ENCODE results near the gene PHYKPL.

DNA sequence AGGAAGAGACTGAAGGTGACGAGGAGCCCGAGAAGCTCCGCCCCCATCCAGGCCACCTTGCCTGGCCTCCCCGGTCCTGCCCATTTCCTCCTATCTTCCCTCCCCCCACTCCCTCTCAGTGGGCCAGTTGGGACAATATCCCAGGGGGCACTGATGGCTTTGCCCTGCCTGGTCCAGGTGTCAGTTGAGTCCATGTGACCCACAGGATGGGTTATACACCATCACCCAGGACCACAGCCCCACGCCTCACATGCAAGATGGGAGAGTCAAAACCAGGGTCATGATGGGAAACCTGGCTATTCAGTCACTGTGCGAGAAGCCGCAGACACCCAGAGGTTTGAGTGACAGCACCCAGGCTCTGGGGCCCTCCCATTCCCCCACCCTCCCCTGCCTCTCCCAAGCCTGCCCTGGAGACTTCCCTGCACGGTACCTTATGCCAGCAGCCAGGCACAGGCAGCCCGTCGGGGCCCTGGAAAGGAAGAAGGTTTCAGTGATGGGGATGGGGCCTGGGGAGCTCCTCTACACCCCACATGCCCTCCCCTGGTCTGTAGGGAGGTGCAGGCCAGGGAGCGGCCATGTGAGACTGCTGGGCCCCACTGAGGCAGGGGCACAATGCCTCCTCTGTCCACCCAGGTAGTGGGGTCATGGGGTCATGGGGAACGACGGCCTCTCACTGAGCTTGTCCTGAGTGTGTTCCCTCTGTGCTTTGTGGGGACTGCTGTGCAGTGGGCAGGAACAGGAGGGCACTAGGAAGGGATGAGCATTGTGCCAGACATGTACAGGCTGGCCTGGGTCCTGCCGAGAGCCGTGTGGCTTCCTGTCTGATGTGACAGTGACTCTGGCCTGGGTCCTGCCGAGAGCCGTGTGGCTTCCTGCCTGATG is 6.3 kb upstream of the PHYKPL start:
- TF ChIP-seq POLR2A (IDR thresholded peaks at IDR 0.05) = no peak
- TF ChIP-seq, protein P1, sequence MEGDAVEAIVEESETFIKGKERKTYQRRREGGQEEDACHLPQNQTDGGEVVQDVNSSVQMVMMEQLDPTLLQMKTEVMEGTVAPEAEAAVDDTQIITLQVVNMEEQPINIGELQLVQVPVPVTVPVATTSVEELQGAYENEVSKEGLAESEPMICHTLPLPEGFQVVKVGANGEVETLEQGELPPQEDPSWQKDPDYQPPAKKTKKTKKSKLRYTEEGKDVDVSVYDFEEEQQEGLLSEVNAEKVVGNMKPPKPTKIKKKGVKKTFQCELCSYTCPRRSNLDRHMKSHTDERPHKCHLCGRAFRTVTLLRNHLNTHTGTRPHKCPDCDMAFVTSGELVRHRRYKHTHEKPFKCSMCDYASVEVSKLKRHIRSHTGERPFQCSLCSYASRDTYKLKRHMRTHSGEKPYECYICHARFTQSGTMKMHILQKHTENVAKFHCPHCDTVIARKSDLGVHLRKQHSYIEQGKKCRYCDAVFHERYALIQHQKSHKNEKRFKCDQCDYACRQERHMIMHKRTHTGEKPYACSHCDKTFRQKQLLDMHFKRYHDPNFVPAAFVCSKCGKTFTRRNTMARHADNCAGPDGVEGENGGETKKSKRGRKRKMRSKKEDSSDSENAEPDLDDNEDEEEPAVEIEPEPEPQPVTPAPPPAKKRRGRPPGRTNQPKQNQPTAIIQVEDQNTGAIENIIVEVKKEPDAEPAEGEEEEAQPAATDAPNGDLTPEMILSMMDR (IDR thresholded peaks at IDR 0.05 in 4 of 5, conservative IDR thresholded peaks at IDR 0.05 in 1 of 5) = no peak

Data from gastrocnemius medialis (tissue), 4 donors.